Upper lobe of right lung (tissue), 1 donor: ENCODE measurements around the gene ETV3. TPM values are rescaled to one million over a fixed set of nuclear protein-coding genes. Genes with fewer than 3 reads are reported as not detected.

ENCODE experiments used
- ATAC-seq: fragments of 200-7000 bp; cut with Tn5 transposase; one replicate; pipeline ENCODE4 v1.9.1; 2020; ENCODE audit warnings: mild to moderate bottlenecking, moderate library complexity
- DNase-seq: peaks from one replicate; pipeline ENCODE4 v3.0.0-alpha.2; 2020
- H3K27ac ChIP-seq: fragments of 200-600 bp; one replicate; pipeline ENCODE4 v1.8.0; 2022
- H3K27me3 ChIP-seq: fragments of 200-600 bp; one replicate; pipeline ENCODE4 v1.8.0; 2022; ENCODE audit warnings: mild to moderate bottlenecking
- H3K36me3 ChIP-seq: fragments of 200-600 bp; one replicate; pipeline ENCODE4 v1.8.0; 2022
- H3K4me1 ChIP-seq: fragments of 200-600 bp; one replicate; pipeline ENCODE4 v1.8.0; 2022
- H3K4me3 ChIP-seq: fragments of 200-600 bp; one replicate; pipeline ENCODE4 v1.8.0; 2022; ENCODE audit warnings: mild to moderate bottlenecking
- H3K9me3 ChIP-seq: fragments of 200-600 bp; one replicate; pipeline ENCODE4 v1.8.0; 2022
- CTCF ChIP-seq: fragments of 200-600 bp; IDR thresholded peaks from one replicate; pipeline ENCODE4 v1.8.0; 2022; ENCODE audit warnings: antibody characterized with exemption
- intact Hi-C: fragments of 100-400 bp; cut with DNase I; formaldehyde crosslinking; loops from one replicate; pipeline ENCODE4 v1.11.0; 2022
- total RNA-seq: library from RNA; stranded (reverse); fragmentation: NEBNext Ultra II Directional; extraction: Animal tissue kit (Norgen Biotek cat#: 25700); gene quantifications from one replicate; pipeline ENCODE4 v1.2.1, GENCODE V29; 2021
- donor health status: DM: no; HTN: yes; CAD: no; lungs with severe emphysema.

The ETV3 gene
- total RNA-seq, 1 donor from 2014 or later, result 39.2 TPM

GRCh38 chr1:157141212-157141855 lies 3.1 kb upstream of the ETV3 start:
- H3K36me3 ChIP-seq, result no peaks in the 10 kb centered on the region
- H3K27me3 ChIP-seq, result no peaks in the 10 kb centered on the region
- no peak overlapping the region for H3K4me3 ChIP-seq
- H3K27ac ChIP-seq, result no peak overlapping the region
- H3K9me3 ChIP-seq, result no peaks in the 10 kb centered on the region
- ATAC-seq (no peak), DNase-seq (no peak)
- intact Hi-C loops, result no loop called here
- no peak for TF ChIP-seq CTCF
- H3K4me1 ChIP-seq, result peaks cover 13% of the 10 kb centered on the region

- intact Hi-C loops, result no loop called here
- TF ChIP-seq CTCF, result no peak
- Histone ChIP-seq H3K9me3 (no peaks in the 10 kb centered on the region), H3K36me3 (peaks cover 10% of the 10 kb centered on the region), H3K4me1 (peaks cover 22% of the 10 kb centered on the region), H3K4me3 (no peak overlapping the region), H3K27me3 (no peaks in the 10 kb centered on the region), H3K27ac (no peak overlapping the region)
- no peak for DNase-seq
- ATAC-seq, result no peak
These were observed 1.9 kb upstream of the ETV3 start for GRCh38 chr1:157140063-157140588.

DNA sequence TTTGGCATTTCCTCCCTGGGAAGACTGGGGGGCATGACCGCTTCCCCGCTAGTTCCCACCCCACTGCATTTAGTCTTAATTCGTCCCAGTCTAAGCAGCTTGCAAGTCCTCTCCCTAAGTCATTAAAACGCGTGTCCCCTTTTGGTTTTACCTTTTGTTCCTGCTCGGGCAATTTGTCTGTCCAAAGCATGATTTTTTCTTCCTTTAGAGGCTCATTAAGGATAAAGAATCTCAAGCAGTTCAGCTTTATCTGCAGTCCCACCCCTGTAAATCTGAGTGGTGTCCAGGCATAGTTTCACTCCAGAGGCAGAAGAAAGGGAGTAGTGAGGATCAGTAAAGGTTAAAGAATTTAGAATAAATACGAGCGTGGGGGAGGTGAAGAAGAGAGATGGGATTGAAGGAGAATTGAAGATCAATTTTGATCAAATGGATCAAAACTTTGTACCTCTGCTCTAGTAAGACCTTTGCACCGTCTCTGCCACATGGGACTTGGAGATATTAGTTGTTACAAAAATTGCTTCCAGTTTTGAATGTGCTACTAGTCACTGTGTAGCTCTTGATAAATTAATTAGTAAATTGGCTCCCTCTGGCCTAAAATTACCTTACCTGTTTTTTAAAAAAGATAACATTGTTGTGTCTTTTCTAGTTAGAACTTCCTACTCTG lies 989 bp upstream of the ETV3 start:
- no peak for TF ChIP-seq CTCF
- H3K27me3 ChIP-seq, result no peaks in the 10 kb centered on the region
- H3K9me3 ChIP-seq, result no peaks in the 10 kb centered on the region
- intact Hi-C loops, result no loop called here
- peaks cover 19% of the 10 kb centered on the region for H3K36me3 ChIP-seq
- H3K4me1 ChIP-seq, result peaks cover 32% of the 10 kb centered on the region
- H3K27ac ChIP-seq, result peak overlapping the region; percentile 99
- ATAC-seq, result no peak
- H3K4me3 ChIP-seq, result peak overlapping the region; percentile 96
- DNase-seq, result no peak

GRCh38 chr1:157137408-157138219 lies 581 bp downstream of the ETV3 start:
- DNase-seq, result no peak
- Histone ChIP-seq H3K27me3 (no peaks in the 10 kb centered on the region), H3K36me3 (peaks cover 35% of the 10 kb centered on the region), H3K9me3 (no peaks in the 10 kb centered on the region), H3K4me3 (peak overlapping the region; percentile 96), H3K4me1 (peaks cover 41% of the 10 kb centered on the region), H3K27ac (peak overlapping the region; percentile 99)
- intact Hi-C loops, result no loop called here
- no peak for TF ChIP-seq CTCF
- no peak for ATAC-seq

DNA sequence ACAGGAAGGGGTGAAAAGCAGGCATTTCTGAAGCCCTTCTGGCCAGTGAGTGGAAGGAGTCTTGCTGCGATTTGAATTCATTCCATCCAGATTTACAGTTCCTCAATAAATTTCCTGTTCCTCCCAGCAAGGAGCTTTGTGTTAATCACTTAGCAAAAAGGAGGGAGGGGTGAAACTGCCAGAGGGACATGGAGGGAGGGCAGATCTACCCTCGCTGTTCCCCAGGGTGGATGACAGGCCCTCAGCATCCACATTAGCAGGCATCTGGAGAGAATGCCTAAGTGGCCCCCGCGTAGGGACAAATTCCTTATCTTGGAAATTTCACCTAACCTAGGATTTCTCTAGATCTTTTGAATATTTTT lies 1.2 kb downstream of the ETV3 start:
- intact Hi-C loops, result no loop called here
- Histone ChIP-seq H3K27me3 (no peaks in the 10 kb centered on the region), H3K36me3 (peaks cover 41% of the 10 kb centered on the region), H3K9me3 (no peaks in the 10 kb centered on the region), H3K4me1 (peaks cover 41% of the 10 kb centered on the region), H3K4me3 (peak overlapping the region; percentile 96), H3K27ac (peak overlapping the region; percentile 21)
- ATAC-seq (no peak), DNase-seq (no peak)
- TF ChIP-seq CTCF, result no peak
